Measurements from ENCODE around the gene MMP1. TPM values are rescaled to one million over a fixed set of nuclear protein-coding genes. Genes with fewer than 3 reads are reported as not detected.
A peak's percentile ranks its signal among the peaks of the same experiment; 100 is the strongest.

The MMP1 gene
- total RNA-seq: not detected

DNA sequence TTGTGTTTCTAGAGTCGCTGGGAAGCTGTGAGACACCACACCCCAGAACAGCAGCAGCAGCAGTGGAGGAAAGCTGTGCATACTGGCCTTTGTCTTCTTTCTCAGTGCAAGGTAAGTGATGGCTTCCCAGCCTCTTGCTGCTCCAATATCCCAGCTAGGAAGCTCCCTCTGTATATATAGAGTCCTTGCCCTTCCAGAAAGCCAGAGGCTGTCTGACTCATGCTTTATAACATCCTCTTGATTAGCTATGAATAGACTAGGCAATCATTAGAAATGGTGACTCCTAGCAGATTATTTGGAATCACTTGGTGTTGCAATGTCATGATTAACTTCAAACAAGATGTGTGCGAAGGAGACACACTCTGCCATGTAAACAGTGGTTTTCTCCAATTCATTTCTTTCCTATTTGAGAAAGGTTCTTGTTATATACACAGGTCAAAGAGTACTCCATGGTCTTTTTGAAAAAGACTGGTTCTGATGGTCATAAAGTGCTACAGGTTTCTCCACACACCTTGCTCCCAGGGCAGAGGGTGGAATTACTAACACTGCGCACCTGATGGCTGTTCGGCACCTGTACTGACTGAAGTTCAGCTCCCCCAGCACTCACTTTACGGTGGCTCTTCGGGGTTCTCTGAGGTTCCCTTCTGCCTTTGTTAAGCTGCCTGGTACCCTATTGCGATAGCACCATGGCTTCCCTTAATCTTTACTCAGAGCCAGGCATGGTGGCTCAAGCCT lies at the start of gene MMP1:
Gene MMP1 (minus strand): TSS at position 149 of the 735 bp plus-strand sequence. CDS start 68 bp downstream, at position 81.
- no peak within 1 kb of the TSS for H3K4me3 ChIP-seq (ENCODE audit: low read depth, poor library complexity, severe bottlenecking)
- intact Hi-C loops (cut with DNase I; ENCODE audit: low total_unique reads): no loop called here
- DNase-seq (ENCODE audit: low spot score in 2 of 2): no peak
- no peak for TF ChIP-seq POLR2A (IDR thresholded peaks at IDR 0.05)
- TF ChIP-seq, protein P1, sequence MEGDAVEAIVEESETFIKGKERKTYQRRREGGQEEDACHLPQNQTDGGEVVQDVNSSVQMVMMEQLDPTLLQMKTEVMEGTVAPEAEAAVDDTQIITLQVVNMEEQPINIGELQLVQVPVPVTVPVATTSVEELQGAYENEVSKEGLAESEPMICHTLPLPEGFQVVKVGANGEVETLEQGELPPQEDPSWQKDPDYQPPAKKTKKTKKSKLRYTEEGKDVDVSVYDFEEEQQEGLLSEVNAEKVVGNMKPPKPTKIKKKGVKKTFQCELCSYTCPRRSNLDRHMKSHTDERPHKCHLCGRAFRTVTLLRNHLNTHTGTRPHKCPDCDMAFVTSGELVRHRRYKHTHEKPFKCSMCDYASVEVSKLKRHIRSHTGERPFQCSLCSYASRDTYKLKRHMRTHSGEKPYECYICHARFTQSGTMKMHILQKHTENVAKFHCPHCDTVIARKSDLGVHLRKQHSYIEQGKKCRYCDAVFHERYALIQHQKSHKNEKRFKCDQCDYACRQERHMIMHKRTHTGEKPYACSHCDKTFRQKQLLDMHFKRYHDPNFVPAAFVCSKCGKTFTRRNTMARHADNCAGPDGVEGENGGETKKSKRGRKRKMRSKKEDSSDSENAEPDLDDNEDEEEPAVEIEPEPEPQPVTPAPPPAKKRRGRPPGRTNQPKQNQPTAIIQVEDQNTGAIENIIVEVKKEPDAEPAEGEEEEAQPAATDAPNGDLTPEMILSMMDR (IDR thresholded peaks at IDR 0.05): no peak
- WGBS, 2 donors: 88 to 92% methylated on average over 7 of the region's 7 CpGs

DNA sequence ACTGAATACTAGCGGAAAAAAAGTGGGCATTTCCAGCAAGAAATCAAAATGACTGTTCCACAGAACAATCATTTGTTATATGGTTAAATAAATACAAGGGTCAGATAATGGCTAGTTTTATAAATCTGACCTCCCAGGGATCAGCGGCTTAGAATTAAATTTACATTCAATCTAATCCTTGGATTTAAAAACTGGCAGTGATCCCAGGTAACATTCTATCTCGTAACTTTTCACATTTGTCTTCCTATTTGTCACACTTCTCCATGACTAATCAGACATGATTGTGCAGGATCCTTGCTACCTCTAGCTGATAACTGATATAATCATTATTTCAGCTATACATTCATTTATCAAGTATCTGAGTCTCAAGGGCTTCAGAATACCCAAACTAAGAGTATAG lies 48.3 kb upstream of the MMP1 start:
- intact Hi-C loops (cut with DNase I; ENCODE audit: low total_unique reads): no loop called here
- TF ChIP-seq POLR2A (IDR thresholded peaks at IDR 0.05): no peak
- TF ChIP-seq, protein P1 (IDR thresholded peaks at IDR 0.05): no peak
- DNase-seq (ENCODE audit: low spot score in 2 of 2): no peak
- H3K4me3 ChIP-seq (ENCODE audit: low read depth, poor library complexity, severe bottlenecking): no peak overlapping the region
- WGBS, 2 donors: 54 to 56% methylated on average over 3 of the region's 3 CpGs

DNA sequence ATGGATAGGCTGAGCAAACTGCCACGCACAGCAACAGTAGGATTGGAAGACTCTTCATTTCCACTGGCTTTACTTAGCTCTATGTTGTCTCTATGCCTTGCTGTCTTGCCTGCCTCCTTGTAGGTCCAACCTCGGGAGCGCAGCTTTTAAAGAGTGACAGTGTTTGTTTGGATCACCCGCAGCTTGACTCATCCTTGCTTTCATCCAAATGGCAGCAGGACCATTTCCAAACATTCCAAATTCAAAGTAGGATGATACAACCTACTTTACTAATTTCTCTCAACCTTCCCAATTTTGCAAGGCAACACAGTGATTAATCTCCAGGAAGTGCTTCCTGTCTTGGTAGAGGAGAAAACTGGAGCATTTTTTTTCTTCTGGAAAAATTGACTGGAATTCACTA lies 45.5 kb upstream of the MMP1 start, which contains the start of gene MMP3:
Gene MMP3 (minus strand): TSS at position 121 of the 400 bp plus-strand sequence. CDS start 63 bp downstream, at position 58.
- peak in 1 of 2 donors; percentile 29 for DNase-seq (ENCODE audit: low spot score in 2 of 2)
- intact Hi-C loops (cut with DNase I; ENCODE audit: low total_unique reads): no loop called here
- TF ChIP-seq, protein P1 (IDR thresholded peaks at IDR 0.05): no peak
- no peak within 1 kb of the TSS for H3K4me3 ChIP-seq (ENCODE audit: low read depth, poor library complexity, severe bottlenecking)
- 57 to 58% methylated on average over 4 of the region's 4 CpGs for WGBS, 2 donors

DNA sequence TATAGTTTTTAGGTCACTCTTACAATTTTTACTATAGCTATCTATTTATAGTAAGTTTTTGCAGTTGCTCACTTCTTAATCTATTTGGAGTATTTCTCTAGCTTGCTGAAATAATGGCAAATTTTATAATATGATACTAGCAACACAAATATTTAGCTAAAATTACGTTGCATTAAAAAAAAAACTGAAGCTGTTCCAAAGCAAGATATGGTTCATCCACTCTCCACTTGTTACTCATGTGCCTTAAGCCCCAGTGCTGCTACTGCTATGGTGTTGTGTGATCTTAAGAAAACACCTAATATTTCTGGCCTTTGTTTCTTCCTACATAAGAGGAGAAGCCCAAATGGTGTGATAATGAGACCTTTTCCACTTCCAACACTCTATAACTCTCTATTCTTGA lies 45.0 kb upstream of the MMP1 start:
- DNase-seq (ENCODE audit: low spot score in 2 of 2): no peak
- 58 to 63% methylated on average over 1 of the region's 1 CpG for WGBS, 2 donors
- intact Hi-C loops (cut with DNase I; ENCODE audit: low total_unique reads): no loop called here
- H3K4me3 ChIP-seq (ENCODE audit: low read depth, poor library complexity, severe bottlenecking): no peak overlapping the region
- TF ChIP-seq, protein P1 (IDR thresholded peaks at IDR 0.05): no peak
- TF ChIP-seq POLR2A (IDR thresholded peaks at IDR 0.05): no peak

DNA sequence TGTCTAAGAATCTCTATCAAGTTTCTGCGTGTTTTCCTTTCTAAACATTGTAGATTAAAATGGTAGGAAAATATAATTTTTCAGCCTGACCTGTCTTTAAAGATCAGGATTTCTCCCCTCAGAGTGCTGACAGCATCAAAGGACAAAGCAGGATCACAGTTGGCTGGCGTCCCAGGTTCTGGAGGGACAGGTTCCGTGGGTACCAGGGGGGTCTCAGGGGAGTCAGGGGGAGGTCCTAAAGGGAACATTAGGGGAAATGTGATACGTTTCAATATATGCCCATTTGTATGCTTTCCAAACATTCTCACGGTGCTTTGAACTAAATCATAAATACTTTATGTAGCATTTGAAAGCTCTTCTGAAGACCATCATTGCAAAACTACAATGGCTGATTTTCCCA lies 42.1 kb upstream of the MMP1 start:
- TF ChIP-seq, protein P1 (IDR thresholded peaks at IDR 0.05): no peak
- no peak for TF ChIP-seq POLR2A (IDR thresholded peaks at IDR 0.05)
- no peak overlapping the region for H3K4me3 ChIP-seq (ENCODE audit: low read depth, poor library complexity, severe bottlenecking)
- 39 to 43% methylated on average over 5 of the region's 5 CpGs for WGBS, 2 donors
- intact Hi-C loops (cut with DNase I; ENCODE audit: low total_unique reads): no loop called here
- DNase-seq (ENCODE audit: low spot score in 2 of 2): no peak

DNA sequence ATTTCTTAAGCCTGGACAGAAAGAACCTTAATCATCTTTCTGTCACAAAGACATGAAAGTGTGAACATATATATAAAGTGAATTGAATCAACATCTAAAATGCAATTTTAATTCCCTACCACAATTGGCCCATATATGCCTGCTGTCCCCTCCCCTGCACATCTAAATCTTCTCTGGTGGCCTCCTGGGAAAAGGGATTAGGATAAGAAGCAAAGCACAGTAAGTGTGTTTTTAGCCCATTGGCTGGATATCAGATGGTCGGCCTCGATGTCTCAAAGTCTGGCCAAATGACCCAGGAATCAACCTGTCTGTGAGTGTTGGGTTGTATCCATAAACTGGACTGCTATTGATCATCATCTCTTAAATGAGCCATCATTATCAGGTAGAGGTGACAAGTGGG lies 39.7 kb upstream of the MMP1 start:
- no peak for DNase-seq (ENCODE audit: low spot score in 2 of 2)
- no peak overlapping the region for H3K4me3 ChIP-seq (ENCODE audit: low read depth, poor library complexity, severe bottlenecking)
- no peak for TF ChIP-seq POLR2A (IDR thresholded peaks at IDR 0.05)
- TF ChIP-seq, protein P1 (IDR thresholded peaks at IDR 0.05): no peak
- WGBS, 2 donors: 80 to 89% methylated on average over 2 of the region's 2 CpGs
- intact Hi-C loops (cut with DNase I; ENCODE audit: low total_unique reads): no loop called here
